GM12891 (cell line): ENCODE measurements around the gene DST.

Experiments
- POLR2AphosphoS5 ChIP-seq: IDR thresholded peaks from 2 replicates; pipeline ENCODE4 v1.6.1; 2011; ENCODE audit warnings: low read depth, low read length, control low read depth
- TAF1 ChIP-seq: IDR thresholded peaks from 2 replicates; pipeline ENCODE4 v1.6.1; 2011; ENCODE audit warnings: low read depth, low read length, control low read depth

DNA sequence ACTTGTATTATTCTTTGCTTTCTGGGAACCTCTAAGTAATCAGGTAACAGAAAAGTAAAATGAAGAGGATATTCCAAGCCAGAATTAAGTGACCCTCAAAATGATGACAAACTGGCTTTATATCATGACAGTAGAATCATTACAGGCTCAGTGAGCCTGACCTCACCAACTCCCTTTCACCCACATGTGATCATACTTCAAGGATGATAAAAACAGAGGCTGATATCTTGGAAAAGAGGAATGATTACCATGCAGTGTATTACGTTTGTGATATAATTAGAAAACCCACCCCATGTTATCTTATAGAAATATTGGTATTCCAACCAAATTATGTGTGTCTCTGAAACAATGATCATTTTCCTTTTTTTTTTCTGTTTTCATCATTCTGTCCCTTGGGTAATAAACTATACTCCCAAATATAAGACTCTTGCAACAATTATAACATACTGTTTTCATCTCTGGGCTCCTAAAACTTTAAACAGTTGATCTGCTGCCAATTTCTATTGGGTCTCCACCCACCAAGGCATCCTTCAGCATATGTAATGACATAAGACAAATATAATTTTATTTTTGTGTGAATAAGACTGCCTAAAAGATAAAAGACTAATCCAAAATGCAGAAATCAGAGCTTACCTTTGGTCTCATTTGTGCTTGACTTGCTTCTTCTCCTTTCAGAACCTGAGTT is 115.7 kb downstream of the DST start:
- TF ChIP-seq POLR2AphosphoS5 = no peak
- TF ChIP-seq TAF1 = no peak
